HUES48 (cell line): ENCODE results near the gene ITM2B.
A peak's percentile ranks its signal among the peaks of the same experiment; 100 is the strongest.

ENCODE experiments used
- H3K27ac ChIP-seq: one replicate; pipeline ENCODE4 v1.7.0; 2013; ENCODE audit warnings: low read depth, low read length, inconsistent platforms
- H3K27me3 ChIP-seq: 2 replicates; pipeline ENCODE4 v1.6.1; 2013; ENCODE audit warnings: mild to moderate bottlenecking, low read length; ENCODE audit not compliant: control insufficient read depth, insufficient read depth
- H3K36me3 ChIP-seq: 2 replicates; pipeline ENCODE4 v1.6.1; 2013; ENCODE audit warnings: low read length; ENCODE audit not compliant: control insufficient read depth, insufficient read depth
- H3K4me1 ChIP-seq: 2 replicates; pipeline ENCODE4 v1.6.1; 2013; ENCODE audit warnings: mild to moderate bottlenecking, low read length; ENCODE audit not compliant: control insufficient read depth, insufficient read depth
- H3K4me3 ChIP-seq: 2 replicates; pipeline ENCODE4 v1.5.1; 2013; ENCODE audit warnings: mild to moderate bottlenecking, low read depth, low read length
- H3K9ac ChIP-seq: 2 replicates; pipeline ENCODE4 v1.6.1; 2013; ENCODE audit warnings: mild to moderate bottlenecking, low read depth, low read length, moderate library complexity
- H3K9me3 ChIP-seq: 2 replicates; pipeline ENCODE4 v1.6.1; 2013; ENCODE audit warnings: low read length; ENCODE audit not compliant: control insufficient read depth, insufficient read depth

Gene ITM2B

GRCh38 chr13:48292650-48293049 lies 59.6 kb downstream of the ITM2B start:
- Histone ChIP-seq H3K9me3 (no peaks in the 10 kb centered on the region), H3K27ac (no peak overlapping the region), H3K27me3 (no peaks in the 10 kb centered on the region), H3K9ac (no peak overlapping the region), H3K4me3 (no peak overlapping the region), H3K36me3 (no peaks in the 10 kb centered on the region), H3K4me1 (no peaks in the 10 kb centered on the region)

- no peaks in the 10 kb centered on the region for H3K27me3 ChIP-seq
- H3K9ac ChIP-seq = no peak overlapping the region
- H3K36me3 ChIP-seq = no peaks in the 10 kb centered on the region
- no peak overlapping the region for H3K27ac ChIP-seq
- H3K9me3 ChIP-seq = no peaks in the 10 kb centered on the region
- no peaks in the 10 kb centered on the region for H3K4me1 ChIP-seq
- H3K4me3 ChIP-seq = no peak overlapping the region
These were observed 61.6 kb downstream of the ITM2B start for GRCh38 chr13:48294653-48295052.

GRCh38 chr13:48295271-48295670 lies 62.3 kb downstream of the ITM2B start:
- Histone ChIP-seq H3K27ac (no peak overlapping the region), H3K27me3 (no peaks in the 10 kb centered on the region), H3K36me3 (no peaks in the 10 kb centered on the region), H3K4me1 (no peaks in the 10 kb centered on the region), H3K4me3 (no peak overlapping the region), H3K9me3 (no peaks in the 10 kb centered on the region), H3K9ac (no peak overlapping the region)

GRCh38 chr13:48296528-48296927 lies 63.5 kb downstream of the ITM2B start:
- H3K4me1 ChIP-seq = no peaks in the 10 kb centered on the region
- H3K27ac ChIP-seq = no peak overlapping the region
- H3K9ac ChIP-seq = no peak overlapping the region
- no peak overlapping the region for H3K4me3 ChIP-seq
- H3K9me3 ChIP-seq = no peaks in the 10 kb centered on the region
- H3K27me3 ChIP-seq = no peaks in the 10 kb centered on the region
- H3K36me3 ChIP-seq = no peaks in the 10 kb centered on the region

GRCh38 chr13:48297131-48297786 lies 64.3 kb downstream of the ITM2B start:
- H3K9ac ChIP-seq = no peak overlapping the region

GRCh38 chr13:48299591-48299990 lies 66.6 kb downstream of the ITM2B start:
- Histone ChIP-seq H3K27ac (no peak overlapping the region), H3K27me3 (no peaks in the 10 kb centered on the region), H3K4me1 (no peaks in the 10 kb centered on the region), H3K36me3 (no peaks in the 10 kb centered on the region), H3K9me3 (no peaks in the 10 kb centered on the region), H3K9ac (no peak overlapping the region), H3K4me3 (no peak overlapping the region)

More at GRCh38 chr13:48297131-48297786, 64.3 kb downstream of the ITM2B start:
- Histone ChIP-seq H3K27me3 (no peaks in the 10 kb centered on the region), H3K4me1 (no peaks in the 10 kb centered on the region), H3K36me3 (no peaks in the 10 kb centered on the region), H3K9me3 (no peaks in the 10 kb centered on the region), H3K27ac (no peak overlapping the region), H3K4me3 (no peak overlapping the region)

GRCh38 chr13:48302871-48303358 lies 69.9 kb downstream of the ITM2B start:
- Histone ChIP-seq H3K9me3 (no peaks in the 10 kb centered on the region), H3K27me3 (no peaks in the 10 kb centered on the region), H3K4me1 (no peaks in the 10 kb centered on the region; the same call in 1 of the 2 replicates), H3K36me3 (no peaks in the 10 kb centered on the region), H3K4me3 (peak overlapping the region; percentile 97), H3K9ac (peak overlapping the region; percentile 97), H3K27ac (peak overlapping the region; percentile 97)

- Histone ChIP-seq H3K4me3 (peak within 1 kb of the TSS; percentile 97), H3K9me3 (no peaks in the 10 kb centered on the region), H3K9ac (peak within 1 kb of the TSS; percentile 97), H3K4me1 (no peaks in the 10 kb centered on the region; the same call in 1 of the 2 replicates), H3K36me3 (no peaks in the 10 kb centered on the region), H3K27me3 (no peaks in the 10 kb centered on the region), H3K27ac (peak within 1 kb of the TSS; percentile 97)
These were observed 70.5 kb downstream of the ITM2B start, which contains the start of gene RB1 for GRCh38 chr13:48303359-48304142. RB1 (plus strand) TSS chr13:48303751; CDS start chr13:48303913, 162 bp downstream.

GRCh38 chr13:48304143-48304876 lies 71.3 kb downstream of the ITM2B start:
- peak overlapping the region; percentile 97 for H3K9ac ChIP-seq

GRCh38 chr13:48311223-48311622 lies 78.2 kb downstream of the ITM2B start:
- no peak overlapping the region for H3K4me3 ChIP-seq
- no peak overlapping the region for H3K27ac ChIP-seq
- H3K4me1 ChIP-seq = no peaks in the 10 kb centered on the region
- no peaks in the 10 kb centered on the region for H3K27me3 ChIP-seq
- no peak overlapping the region for H3K9ac ChIP-seq
- H3K36me3 ChIP-seq = no peaks in the 10 kb centered on the region
- H3K9me3 ChIP-seq = no peaks in the 10 kb centered on the region

More at GRCh38 chr13:48304143-48304876, 71.3 kb downstream of the ITM2B start:
- Histone ChIP-seq H3K9me3 (no peaks in the 10 kb centered on the region), H3K4me3 (peak overlapping the region; percentile 97), H3K36me3 (no peaks in the 10 kb centered on the region), H3K27ac (peak overlapping the region; percentile 97), H3K27me3 (no peaks in the 10 kb centered on the region), H3K4me1 (no peaks in the 10 kb centered on the region; the same call in 1 of the 2 replicates)
